ENCODE measurements around the gene ZNF69. TPM values are rescaled to one million over a fixed set of nuclear protein-coding genes. Genes with fewer than 3 reads are reported as not detected.
"Not testable (repeated sequence)": the region's sequence is repeated elsewhere in the genome, so short reads cannot be mapped to it uniquely, and the experiment has no call there.

The ZNF69 gene
- total RNA-seq, 1 experiment from 2014 or later: 10.6 TPM

GRCh38 chr19:11925651-11926187, 38.1 kb downstream of the ZNF69 start:
- DNase-seq; H3K27me3 ChIP-seq; H3K9me3 ChIP-seq (replicated peaks); H3K4me1 ChIP-seq; H3K36me3 ChIP-seq: not testable (repeated sequence)
- Histone ChIP-seq H3K27ac (peak overlapping the region; percentile 76), H3K4me3 (peak overlapping the region; percentile 77)

- H3K36me3 ChIP-seq: peaks cover 6% of the 10 kb centered on the region
- no peak for DNase-seq
- H3K4me3 ChIP-seq: no peak overlapping the region
- no peak overlapping the region for H3K27ac ChIP-seq
- H3K4me1 ChIP-seq: no peaks in the 10 kb centered on the region
- H3K27me3 ChIP-seq: no peaks in the 10 kb centered on the region
- 0 out of 2 replicates have a peak, but pooled peaks cover 5% of the 10 kb centered on the region for H3K9me3 ChIP-seq (replicated peaks)
Measured at GRCh38 chr19:11927227-11927626, 39.6 kb downstream of the ZNF69 start.

- H3K27ac ChIP-seq: no peak overlapping the region
- no peak for DNase-seq
- H3K4me3 ChIP-seq: no peak overlapping the region
- peaks cover 8% of the 10 kb centered on the region for H3K9me3 ChIP-seq (replicated peaks)
- no peaks in the 10 kb centered on the region for H3K27me3 ChIP-seq
- H3K36me3 ChIP-seq: peaks cover 9% of the 10 kb centered on the region
- no peaks in the 10 kb centered on the region for H3K4me1 ChIP-seq
Measured at GRCh38 chr19:11931051-11931450, 43.5 kb downstream of the ZNF69 start.

- no peak for DNase-seq
- no peak overlapping the region for H3K27ac ChIP-seq
- H3K4me1 ChIP-seq: no peaks in the 10 kb centered on the region
- H3K9me3 ChIP-seq (replicated peaks): peaks cover 8% of the 10 kb centered on the region
- peaks cover 9% of the 10 kb centered on the region for H3K36me3 ChIP-seq
- no peak overlapping the region for H3K4me3 ChIP-seq
- H3K27me3 ChIP-seq: no peaks in the 10 kb centered on the region
Measured at GRCh38 chr19:11931513-11931912, 43.9 kb downstream of the ZNF69 start.

- H3K36me3 ChIP-seq: peaks cover 20% of the 10 kb centered on the region
- peaks cover 32% of the 10 kb centered on the region for H3K9me3 ChIP-seq (replicated peaks)
- not testable (repeated sequence) for H3K27me3 ChIP-seq, H3K27ac ChIP-seq, DNase-seq, H3K4me3 ChIP-seq, H3K4me1 ChIP-seq
Measured at GRCh38 chr19:11935829-11936228, 48.2 kb downstream of the ZNF69 start.

GRCh38 chr19:11938383-11938782, 50.8 kb downstream of the ZNF69 start:
- not testable (repeated sequence) for H3K27ac ChIP-seq, H3K27me3 ChIP-seq, H3K4me1 ChIP-seq, DNase-seq, H3K4me3 ChIP-seq
- Histone ChIP-seq H3K36me3 (peaks cover 34% of the 10 kb centered on the region), H3K9me3 (replicated peaks) (peaks cover 51% of the 10 kb centered on the region)

GRCh38 chr19:11941361-11941887, 53.8 kb downstream of the ZNF69 start:
- not testable (repeated sequence) for H3K4me1 ChIP-seq, DNase-seq, H3K4me3 ChIP-seq, H3K27me3 ChIP-seq, H3K27ac ChIP-seq
- Histone ChIP-seq H3K36me3 (peaks cover 42% of the 10 kb centered on the region), H3K9me3 (replicated peaks) (peaks cover 64% of the 10 kb centered on the region)

GRCh38 chr19:11942008-11942842, 54.6 kb downstream of the ZNF69 start:
- Histone ChIP-seq H3K9me3 (replicated peaks) (peaks cover 68% of the 10 kb centered on the region), H3K4me1 (no peaks in the 10 kb centered on the region), H3K27me3 (no peaks in the 10 kb centered on the region), H3K36me3 (peaks cover 48% of the 10 kb centered on the region), H3K27ac (no peak overlapping the region), H3K4me3 (no peak overlapping the region)
- DNase-seq: no peak

- H3K4me3 ChIP-seq: no peak overlapping the region
- H3K4me1 ChIP-seq: no peaks in the 10 kb centered on the region
- peaks cover 69% of the 10 kb centered on the region for H3K9me3 ChIP-seq (replicated peaks)
- peaks cover 53% of the 10 kb centered on the region for H3K36me3 ChIP-seq
- H3K27me3 ChIP-seq: no peaks in the 10 kb centered on the region
- DNase-seq: peak in 1 of 2 experiments; percentile 31
- no peak overlapping the region for H3K27ac ChIP-seq
Measured at GRCh38 chr19:11942843-11943108, 55.2 kb downstream of the ZNF69 start.

GRCh38 chr19:11944656-11945055, 57.1 kb downstream of the ZNF69 start:
- Histone ChIP-seq H3K27ac (no peak overlapping the region), H3K36me3 (peaks cover 68% of the 10 kb centered on the region), H3K4me1 (no peaks in the 10 kb centered on the region), H3K9me3 (replicated peaks) (peaks cover 71% of the 10 kb centered on the region), H3K4me3 (no peak overlapping the region), H3K27me3 (no peaks in the 10 kb centered on the region)
- no peak for DNase-seq

GRCh38 chr19:11948646-11949045, 61.1 kb downstream of the ZNF69 start:
- Histone ChIP-seq H3K27me3 (no peaks in the 10 kb centered on the region), H3K9me3 (replicated peaks) (peaks cover 69% of the 10 kb centered on the region), H3K36me3 (peaks cover 61% of the 10 kb centered on the region), H3K4me1 (no peaks in the 10 kb centered on the region), H3K27ac (no peak overlapping the region), H3K4me3 (no peak overlapping the region)
- no peak for DNase-seq

GRCh38 chr19:11949201-11949600, 61.6 kb downstream of the ZNF69 start:
- H3K36me3 ChIP-seq: peaks cover 58% of the 10 kb centered on the region
- DNase-seq: peak in 1 of 2 experiments; percentile 27
- H3K4me1 ChIP-seq: no peaks in the 10 kb centered on the region
- no peak overlapping the region for H3K27ac ChIP-seq
- H3K27me3 ChIP-seq: no peaks in the 10 kb centered on the region
- peaks cover 63% of the 10 kb centered on the region for H3K9me3 ChIP-seq (replicated peaks)
- H3K4me3 ChIP-seq: no peak overlapping the region

- DNase-seq, H3K27ac ChIP-seq, H3K4me3 ChIP-seq, H3K27me3 ChIP-seq, H3K4me1 ChIP-seq: not testable (repeated sequence)
- H3K36me3 ChIP-seq: peaks cover 55% of the 10 kb centered on the region
- H3K9me3 ChIP-seq (replicated peaks): peaks cover 61% of the 10 kb centered on the region
Measured at GRCh38 chr19:11949614-11950080, 62.1 kb downstream of the ZNF69 start.

- Histone ChIP-seq H3K27me3 (no peaks in the 10 kb centered on the region), H3K36me3 (peaks cover 54% of the 10 kb centered on the region), H3K4me1 (no peaks in the 10 kb centered on the region), H3K27ac (no peak overlapping the region), H3K4me3 (no peak overlapping the region), H3K9me3 (replicated peaks) (peaks cover 61% of the 10 kb centered on the region)
- no peak for DNase-seq
Measured at GRCh38 chr19:11950312-11950711, 62.7 kb downstream of the ZNF69 start.
